Stimulated activated CD4-positive, alpha-beta T cell treated with anti-CD3 and anti-CD28 coated beads, Interleukin-2, amount 100 ng/mL, for 24 hours (primary cell): Measurements from ENCODE around the gene CNTNAP2.

ENCODE experiments used
- DNase-seq, 2 donors: peaks; one replicate each; pipeline ENCODE4 v3.0.0-alpha.2; 2020

Gene CNTNAP2

GRCh38 chr7:148079206-148080080 lies 1962.8 kb downstream of the CNTNAP2 start:
- no peak for DNase-seq

DNA sequence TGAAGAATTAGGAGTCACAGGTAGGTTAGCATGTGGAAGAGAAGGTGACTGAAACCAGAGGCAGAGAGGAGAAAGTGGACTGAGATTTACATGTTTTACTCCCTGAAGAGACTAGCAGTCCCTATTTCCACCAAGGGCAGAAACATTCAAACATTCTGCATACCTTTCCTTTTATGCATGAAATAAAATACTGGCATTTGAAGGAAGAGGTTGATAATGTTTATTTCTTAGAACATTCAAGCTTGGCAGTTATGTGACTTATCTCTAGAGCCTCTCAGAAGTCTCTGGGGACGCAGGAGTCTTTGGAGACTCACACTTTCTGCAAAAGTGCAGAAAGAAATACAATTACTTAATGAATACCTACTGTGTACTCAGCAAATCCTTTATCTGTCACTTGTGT lies 1966.8 kb downstream of the CNTNAP2 start:
- DNase-seq, result no peak

DNA sequence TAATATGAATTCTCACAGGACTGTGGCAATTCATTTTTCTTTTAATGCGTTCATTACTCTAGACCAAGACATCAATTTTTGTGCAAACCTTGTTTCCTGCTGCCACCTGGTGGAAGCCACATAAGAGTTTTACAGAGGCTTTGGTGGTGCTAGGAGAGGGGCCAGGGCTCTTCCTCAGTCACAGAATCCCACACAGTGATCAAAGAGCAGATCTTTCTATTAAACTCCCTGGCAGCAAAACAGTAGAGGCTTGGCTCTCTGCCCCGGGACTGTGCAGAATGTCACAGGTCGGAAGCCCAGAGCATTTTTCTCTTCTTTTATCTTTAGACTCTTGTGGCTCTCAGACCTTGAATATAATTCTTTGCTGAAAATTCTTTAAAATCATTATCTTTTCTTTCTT lies 1967.5 kb downstream of the CNTNAP2 start:
- DNase-seq, result peak in 1 of 2 donors; percentile 14

DNA sequence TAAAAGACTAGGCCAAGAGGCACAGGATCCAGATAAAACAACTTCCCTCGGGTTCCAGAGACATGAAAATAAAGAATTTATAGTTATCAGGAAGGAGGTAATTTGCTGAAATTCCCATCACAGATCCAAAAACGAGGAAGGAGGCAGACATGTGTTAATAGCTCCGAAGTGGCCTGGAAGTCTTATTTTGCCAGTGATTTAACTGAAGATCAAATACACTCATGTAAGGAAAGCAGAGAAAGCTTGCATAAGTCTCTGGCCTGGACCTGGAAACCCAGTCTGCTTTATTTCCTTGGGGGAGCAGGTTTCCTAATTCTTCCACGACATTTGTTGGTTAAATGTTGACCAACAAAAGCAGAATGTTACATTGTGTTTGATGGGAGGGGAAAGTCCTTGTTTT lies 1975.3 kb downstream of the CNTNAP2 start:
- no peak for DNase-seq

GRCh38 chr7:148093375-148094166 lies 1977.0 kb downstream of the CNTNAP2 start:
- no peak for DNase-seq

GRCh38 chr7:148095066-148095465 lies 1978.5 kb downstream of the CNTNAP2 start:
- DNase-seq, result no peak

DNA sequence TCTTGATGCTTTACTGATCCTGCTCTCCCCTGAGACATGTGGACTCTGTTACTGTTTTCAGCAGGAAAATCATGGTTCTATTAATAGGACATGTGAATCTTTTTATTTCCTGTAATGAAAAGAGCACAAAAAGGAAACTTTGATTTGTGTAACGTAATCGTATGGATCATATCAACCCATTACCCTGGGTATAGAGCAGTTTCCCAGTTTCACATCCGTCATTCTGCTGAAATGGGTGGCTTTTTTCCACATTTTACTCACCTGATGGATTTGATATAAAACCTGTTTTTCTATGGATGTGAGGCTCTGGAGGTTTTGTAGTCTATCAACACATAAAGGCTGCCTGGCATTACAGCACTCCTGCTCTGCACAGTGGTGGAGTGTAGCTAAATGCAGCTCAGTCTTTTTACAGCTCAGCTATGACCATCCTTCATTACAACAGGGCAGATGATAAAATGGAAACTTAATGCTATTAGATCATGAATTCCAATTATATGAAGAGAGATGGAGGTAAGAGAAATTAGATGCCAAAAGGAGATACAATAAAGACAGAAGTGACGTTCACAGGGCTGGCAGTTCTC lies 1987.6 kb downstream of the CNTNAP2 start:
- no peak for DNase-seq

DNA sequence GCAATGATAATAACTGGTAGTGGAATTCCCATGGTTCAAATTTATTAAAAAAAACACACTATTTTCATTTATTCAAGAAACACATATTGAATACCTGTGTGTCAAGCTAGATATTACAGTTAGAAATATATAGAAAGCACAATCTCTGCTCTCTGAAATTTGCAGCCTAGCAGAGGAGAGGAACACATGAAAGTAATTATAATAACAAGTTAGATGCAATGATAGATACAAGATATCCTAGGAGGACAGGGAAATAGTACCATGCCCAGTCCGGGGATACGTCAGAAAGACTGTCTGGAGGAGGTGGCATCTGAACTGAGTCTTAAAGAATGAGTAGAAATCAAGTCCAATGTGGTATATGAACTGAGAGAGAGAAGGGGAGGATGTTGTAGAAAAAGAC lies 1988.3 kb downstream of the CNTNAP2 start:
- DNase-seq, result no peak

DNA sequence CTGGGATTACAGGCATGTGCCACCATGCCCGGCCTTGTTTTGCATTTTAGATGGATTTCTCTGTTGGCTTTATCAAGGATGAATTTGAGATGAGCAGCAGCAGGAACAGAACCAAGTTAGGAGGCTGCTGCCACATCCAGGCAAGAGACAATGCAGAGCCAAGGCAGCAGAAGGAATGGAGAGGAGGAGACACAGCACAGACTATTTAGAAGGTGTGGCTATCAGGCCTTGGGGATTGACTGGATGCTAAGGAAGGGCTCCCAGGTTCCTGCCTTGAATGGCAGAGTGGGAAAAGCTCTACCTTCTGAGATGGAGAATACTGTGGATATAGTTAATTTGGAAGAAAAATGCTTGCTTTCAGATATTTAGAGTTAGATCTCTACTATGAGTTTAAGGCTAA lies 1989.3 kb downstream of the CNTNAP2 start:
- no peak for DNase-seq

DNA sequence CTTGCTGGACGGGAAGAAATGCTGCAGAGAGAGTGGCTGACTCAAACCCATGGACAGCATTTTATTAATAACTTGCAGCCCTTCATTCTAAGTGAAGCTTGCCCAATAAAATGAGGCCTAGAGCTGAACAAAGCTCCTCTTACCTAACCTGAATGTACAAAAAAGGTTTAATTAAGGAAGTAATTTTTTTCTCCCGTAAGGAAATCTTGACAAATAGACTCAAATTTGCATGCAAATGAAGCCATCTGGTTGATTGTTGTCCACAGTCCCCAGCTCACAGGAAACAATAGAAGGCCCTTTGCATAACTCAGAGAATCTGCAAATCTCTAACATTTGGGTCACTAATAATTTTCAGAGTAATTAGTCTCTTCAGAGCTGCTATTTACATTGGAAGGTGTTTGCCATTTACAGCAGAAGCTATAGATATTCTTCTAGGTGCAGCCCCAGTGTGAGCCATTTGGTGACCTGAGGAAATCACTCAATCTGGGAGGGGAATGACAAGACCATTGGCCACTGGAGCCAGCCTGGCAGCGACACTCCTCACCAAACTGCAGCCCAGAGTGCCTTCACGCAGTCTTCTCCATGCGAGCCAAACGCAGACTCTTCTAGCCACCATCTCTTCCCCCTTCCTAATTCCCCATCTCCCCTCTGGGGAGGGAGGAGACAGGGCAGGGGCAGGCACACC lies 1991.0 kb downstream of the CNTNAP2 start:
- no peak for DNase-seq

GRCh38 chr7:148108381-148108780 lies 1991.8 kb downstream of the CNTNAP2 start:
- DNase-seq, result no peak

GRCh38 chr7:148110097-148110868 lies 1993.7 kb downstream of the CNTNAP2 start:
- no peak for DNase-seq

- DNase-seq, result no peak
Observed at GRCh38 chr7:148114804-148115203, 1998.2 kb downstream of the CNTNAP2 start.

DNA sequence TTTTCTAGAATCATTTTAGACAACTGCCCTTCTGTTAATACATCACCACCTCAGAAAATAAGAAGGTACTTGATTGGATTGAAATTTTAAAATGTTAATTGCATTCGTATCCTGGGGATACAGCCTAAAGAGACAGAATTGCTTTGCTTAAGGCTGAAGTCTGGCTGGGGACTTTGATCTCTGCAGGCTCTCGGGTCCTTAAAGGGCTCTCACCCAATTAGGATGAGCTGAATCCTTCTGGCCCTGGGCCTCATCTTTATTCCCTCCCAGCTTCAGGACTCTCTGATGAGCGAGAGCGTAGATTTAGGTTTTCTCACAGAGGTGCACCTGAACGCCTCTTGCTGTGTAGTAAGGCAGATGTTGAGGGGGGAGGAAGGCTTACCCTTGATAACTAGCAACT lies 1998.7 kb downstream of the CNTNAP2 start:
- no peak for DNase-seq

DNA sequence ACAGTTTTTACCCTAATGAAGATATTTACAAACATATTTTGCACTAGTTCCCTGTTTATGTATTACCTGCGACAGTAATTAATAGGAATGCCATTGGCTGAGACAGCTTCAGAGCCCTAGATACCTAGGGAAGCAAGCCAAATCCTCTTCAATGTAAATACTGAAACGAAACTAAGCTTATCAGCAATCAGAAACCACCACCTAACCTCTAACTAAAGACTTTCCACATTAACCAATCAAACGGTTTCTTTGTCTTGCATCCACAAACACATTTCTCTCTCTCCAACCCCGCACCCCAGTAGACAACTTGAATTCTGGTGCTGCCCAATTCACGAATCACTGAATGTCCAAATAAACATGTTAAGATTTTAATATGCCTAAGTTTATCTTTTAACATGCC lies 1999.6 kb downstream of the CNTNAP2 start:
- DNase-seq, result no peak

DNA sequence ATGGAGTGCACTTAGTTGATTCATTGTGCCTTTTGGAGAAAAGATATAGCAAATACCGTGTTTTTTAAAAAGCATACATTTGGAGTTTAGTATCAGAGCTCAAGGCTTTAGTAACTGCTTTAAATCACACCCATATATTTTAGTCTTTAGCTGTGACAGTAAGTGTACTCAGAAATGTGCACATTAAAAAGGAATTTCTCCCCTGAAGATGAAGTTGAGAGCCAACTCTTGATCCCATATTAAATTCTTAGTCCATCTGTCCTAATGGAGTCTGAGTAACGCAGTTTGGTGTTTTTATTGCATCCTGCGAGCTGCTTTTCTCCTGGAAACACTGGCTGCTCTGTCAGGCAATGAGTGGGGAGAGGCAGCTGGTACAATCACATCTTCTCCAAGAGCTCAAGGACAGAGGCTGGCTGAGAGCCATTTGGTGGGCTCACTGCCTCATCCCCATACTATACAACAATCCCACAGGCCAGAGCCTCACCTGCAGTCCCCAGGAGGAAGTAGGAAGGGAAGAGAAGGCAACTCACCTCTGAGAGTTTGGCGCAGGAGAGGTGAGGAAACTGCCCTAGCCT lies 2000.3 kb downstream of the CNTNAP2 start:
- DNase-seq, result no peak

- DNase-seq, result no peak
Observed at GRCh38 chr7:148118371-148118770, 2001.8 kb downstream of the CNTNAP2 start.

- no peak for DNase-seq
Observed at GRCh38 chr7:148121401-148121800, 2004.8 kb downstream of the CNTNAP2 start.

DNA sequence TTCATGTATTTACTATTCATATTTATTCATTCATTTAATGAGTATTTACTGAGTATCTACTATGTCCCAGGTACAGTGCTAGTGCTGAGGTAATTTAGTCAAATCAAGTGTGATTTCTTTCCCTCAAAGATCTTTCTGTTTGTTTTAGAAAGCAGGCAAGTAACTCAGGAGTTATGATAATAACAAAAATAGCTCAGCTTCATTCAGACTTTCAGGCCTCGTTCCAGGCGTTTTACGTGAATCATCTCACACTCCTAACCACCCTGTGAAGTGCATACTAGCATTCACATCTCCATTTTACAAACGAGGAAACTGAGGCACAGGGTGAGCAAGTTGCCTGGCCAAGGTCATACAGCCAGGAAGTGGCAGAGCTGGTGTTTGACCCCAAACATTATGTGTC lies 2005.2 kb downstream of the CNTNAP2 start:
- DNase-seq, result no peak

DNA sequence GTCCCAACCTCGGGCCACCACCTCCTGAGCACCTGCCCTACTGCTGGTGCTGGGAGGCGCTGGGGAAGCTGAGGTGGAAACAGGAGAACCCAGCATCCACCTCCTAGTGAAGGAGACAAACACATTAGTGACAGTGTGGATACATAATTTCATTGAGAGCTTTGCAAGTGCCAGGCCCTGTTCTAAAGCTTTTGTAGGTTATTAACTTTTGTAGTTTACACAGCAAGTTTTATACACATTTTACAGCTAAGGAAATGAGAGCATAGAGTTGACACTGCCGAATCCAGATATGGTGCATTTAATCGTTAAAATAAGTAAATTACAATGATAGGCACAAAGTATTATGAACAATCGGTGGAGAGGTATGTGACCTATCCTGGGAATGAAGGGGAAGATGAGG lies 2007.9 kb downstream of the CNTNAP2 start:
- DNase-seq, result no peak

DNA sequence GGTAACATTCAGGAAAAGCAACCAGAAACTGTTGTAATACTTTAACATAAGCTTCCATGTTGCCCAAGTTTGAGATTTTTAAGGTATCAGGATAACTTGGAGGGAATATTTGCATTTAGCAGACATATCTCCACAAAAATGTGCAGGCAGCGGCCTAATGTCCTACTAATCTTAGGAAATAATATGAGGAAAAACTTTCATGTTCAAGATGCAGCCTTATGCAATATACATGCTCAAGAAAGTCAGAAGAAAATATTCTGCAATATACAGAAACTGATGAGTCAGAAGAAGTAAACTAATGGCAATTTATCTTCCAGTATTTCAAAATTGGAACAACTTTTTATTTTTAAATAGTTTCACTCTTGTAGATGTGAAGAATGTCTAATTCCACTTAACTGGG lies 2010.8 kb downstream of the CNTNAP2 start:
- DNase-seq, result no peak

DNA sequence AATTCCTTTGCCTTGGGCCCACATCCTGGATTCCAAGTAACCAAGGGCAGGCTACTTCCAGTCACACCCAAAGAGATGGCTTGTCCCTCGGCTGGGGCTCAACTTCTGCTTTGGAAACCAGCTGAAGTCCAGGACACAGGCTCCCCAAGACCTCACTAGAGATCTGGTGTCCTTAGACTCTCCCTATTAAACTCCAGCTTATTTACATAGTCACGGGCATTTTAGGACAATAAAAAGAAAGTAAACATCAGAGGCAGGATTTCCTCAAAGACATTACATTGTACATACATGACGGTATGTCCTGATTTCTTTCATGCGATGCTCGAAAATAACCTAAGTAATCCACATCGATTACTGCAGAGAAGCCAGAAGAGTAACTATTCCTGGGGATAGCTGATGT lies 2012.4 kb downstream of the CNTNAP2 start:
- DNase-seq, result no peak
